PC-9 (cell line): ENCODE measurements around the gene ZSCAN31.

Experiments used
- CTCF ChIP-seq: fragments of 200-600 bp; sonication (generic); conservative IDR thresholded peaks from 2 replicates; pipeline ENCODE4 v1.6.1; 2017; ENCODE audit warnings: mixed run types, antibody characterized with exemption, mild to moderate bottlenecking, moderate library complexity
- EZH2 ChIP-seq: fragments of 200-600 bp; sonication (generic); IDR thresholded peaks from 2 replicates; pipeline ENCODE4 v1.8.0; 2017; ENCODE audit warnings: antibody characterized with exemption, low read depth

- TF ChIP-seq CTCF, result no peak
- TF ChIP-seq EZH2, result no peak
These were observed 18.2 kb upstream of the ZSCAN31 start for GRCh38 chr6:28353981-28354676.
